Adrenal gland (tissue), 5 donors: Measurements from ENCODE around the gene CTSZ.
"Not testable (repeated sequence)": the region's sequence is repeated elsewhere in the genome, so short reads cannot be mapped to it uniquely, and the experiment has no call there.

Source experiments
- CTCF ChIP-seq, 6 experiments: fragments of 450-650 bp in 4 of 6; fragments of 200-600 bp in 2 of 6; sonication (generic) in 1 of 6; IDR thresholded peaks; 1 replicate in 5 of 6; 2 replicates in 1 of 6; pipeline versions ENCODE4 v1.5.1 to v1.8.0; 2016 to 2021; ENCODE audit warnings: antibody characterized with exemption in 6 of 6, mild to moderate bottlenecking in 2 of 6, moderate library complexity in 1 of 6
- POLR2A ChIP-seq, 2 donors: fragments of 450-650 bp; IDR thresholded peaks; one replicate each; pipeline ENCODE4 v1.6.1; 2017; ENCODE audit warnings: antibody characterized with exemption in 2 of 2, mild to moderate bottlenecking in 2 of 2, moderate library complexity in 1 of 2
- donor health status: DM: no; HTN: no; CAD: no.

GRCh38 chr20:58983115-58983468, 24.0 kb downstream of the CTSZ start:
- TF ChIP-seq CTCF, POLR2A (IDR thresholded peaks at IDR 0.05): not testable (repeated sequence)
